ENCODE data around the gene DNAJC18.

GRCh38 chr5:139381837-139382761 lies 57.2 kb downstream of the DNAJC18 start:
- TF ChIP-seq CTCF (tag by site-specific recombination; IDR thresholded peaks at IDR 0.05) (no peak), ZFP41 (tag by site-specific recombination; IDR thresholded peaks at IDR 0.05; ENCODE audit: borderline replicate concordance) (no peak), ZNF571 (tag by site-specific recombination; IDR thresholded peaks at IDR 0.05) (no peak), ZNF473 (tag by site-specific recombination; IDR thresholded peaks at IDR 0.05) (no peak), ATF2 (tag by site-specific recombination; IDR thresholded peaks at IDR 0.05; ENCODE audit: low read depth) (no peak), ZNF274 (IDR thresholded peaks at IDR 0.05; ENCODE audit: low read length) (no peak), ZNF274 (tag by site-specific recombination; IDR thresholded peaks at IDR 0.05; ENCODE audit: borderline replicate concordance) (no peak), ZNF175 (tag by site-specific recombination; IDR thresholded peaks at IDR 0.05) (no peak), ZNF174 (tag by site-specific recombination; IDR thresholded peaks at IDR 0.05) (no peak), ZNF302 (tag by site-specific recombination; IDR thresholded peaks at IDR 0.05; ENCODE audit: low read depth) (no peak), TCF7L2 (IDR thresholded peaks at IDR 0.05; ENCODE audit: borderline replicate concordance, low read depth, low read length) (no peak)

All from HEK293 (cell line).